C4-2B (cell line): ENCODE data around the gene CAMK1D.

Experiments used
- CTCF ChIP-seq: fragments of 450-650 bp; conservative IDR thresholded peaks from 2 replicates; pipeline ENCODE4 v1.5.1; 2017; ENCODE audit warnings: mild to moderate bottlenecking
- ZFX ChIP-seq: fragments of 450-650 bp; IDR thresholded peaks from 2 replicates; pipeline ENCODE4 v1.6.1; 2017

- TF ChIP-seq CTCF (no peak), ZFX (no peak)
Observed at GRCh38 chr10:12431151-12432101, 82.1 kb downstream of the CAMK1D start.
